NCI-H2081 (cell line): ENCODE measurements around the gene SDF2L1.
A peak's percentile ranks its signal among the peaks of the same experiment; 100 is the strongest.

Experiments used
- DNase-seq, 2 experiments: peaks; one replicate each; lab custom pipeline; 2025; lab: John Stamatoyannopoulos, UW

The SDF2L1 gene

GRCh38 chr22:21622011-21622918, 19.8 kb upstream of the SDF2L1 start:
- no peak for DNase-seq

GRCh38 chr22:21622919-21623647, 19.0 kb upstream of the SDF2L1 start:
- DNase-seq, result no peak

DNA sequence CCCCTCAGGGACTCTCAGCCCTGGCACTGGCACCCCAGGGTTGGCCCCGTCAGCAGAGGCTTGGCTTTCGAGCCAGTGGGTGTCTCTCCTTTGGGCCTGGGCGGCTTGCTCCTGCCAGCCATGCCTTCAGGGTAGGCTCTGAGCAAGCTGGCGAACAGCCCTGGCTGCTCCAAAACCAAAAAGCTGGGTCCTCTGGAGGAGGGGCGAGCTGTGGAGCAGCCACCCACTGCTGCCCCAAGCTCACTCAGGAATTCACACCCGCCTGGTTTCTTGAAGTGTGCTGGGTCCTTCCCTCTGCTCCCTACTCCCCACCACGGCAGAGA, 18.5 kb upstream of the SDF2L1 start:
- no peak for DNase-seq

GRCh38 chr22:21624120-21624879, 17.8 kb upstream of the SDF2L1 start:
- DNase-seq, result no peak

GRCh38 chr22:21624880-21625791, 17.0 kb upstream of the SDF2L1 start:
- no peak for DNase-seq

DNA sequence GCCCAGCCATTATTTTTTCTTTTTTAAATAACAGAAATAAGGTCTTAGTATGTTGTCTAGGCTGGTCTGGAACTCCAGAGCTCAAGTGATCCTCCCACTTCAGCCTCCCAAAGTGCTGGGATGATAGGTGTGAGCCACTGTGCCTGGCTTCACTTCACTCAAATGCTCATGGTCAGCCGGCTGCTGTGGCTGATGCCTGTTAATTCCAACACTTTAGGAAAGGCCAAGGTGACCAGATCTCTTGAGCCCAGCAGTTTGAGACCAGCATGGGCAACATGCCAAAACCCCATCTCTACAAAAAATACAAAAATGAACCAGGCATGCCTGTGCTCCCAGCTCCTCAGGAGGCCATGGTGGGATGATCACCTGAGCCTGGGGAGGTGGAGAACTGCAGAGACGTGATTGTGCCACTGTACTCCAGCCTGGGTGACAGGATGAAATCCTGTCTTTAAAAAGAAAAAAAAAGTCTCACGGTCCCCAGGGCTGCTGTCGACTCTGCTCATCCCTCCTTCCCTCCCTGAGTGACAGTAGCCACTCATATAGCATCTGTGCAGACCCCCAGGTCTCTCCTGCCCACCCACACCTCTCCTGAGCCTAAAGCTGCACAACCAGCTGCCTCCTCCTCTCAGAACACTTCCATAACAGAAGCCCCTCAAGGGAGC, 15.9 kb upstream of the SDF2L1 start:
- no peak for DNase-seq

- DNase-seq, result no peak
These were observed 15.2 kb upstream of the SDF2L1 start for GRCh38 chr22:21626735-21627469.

DNA sequence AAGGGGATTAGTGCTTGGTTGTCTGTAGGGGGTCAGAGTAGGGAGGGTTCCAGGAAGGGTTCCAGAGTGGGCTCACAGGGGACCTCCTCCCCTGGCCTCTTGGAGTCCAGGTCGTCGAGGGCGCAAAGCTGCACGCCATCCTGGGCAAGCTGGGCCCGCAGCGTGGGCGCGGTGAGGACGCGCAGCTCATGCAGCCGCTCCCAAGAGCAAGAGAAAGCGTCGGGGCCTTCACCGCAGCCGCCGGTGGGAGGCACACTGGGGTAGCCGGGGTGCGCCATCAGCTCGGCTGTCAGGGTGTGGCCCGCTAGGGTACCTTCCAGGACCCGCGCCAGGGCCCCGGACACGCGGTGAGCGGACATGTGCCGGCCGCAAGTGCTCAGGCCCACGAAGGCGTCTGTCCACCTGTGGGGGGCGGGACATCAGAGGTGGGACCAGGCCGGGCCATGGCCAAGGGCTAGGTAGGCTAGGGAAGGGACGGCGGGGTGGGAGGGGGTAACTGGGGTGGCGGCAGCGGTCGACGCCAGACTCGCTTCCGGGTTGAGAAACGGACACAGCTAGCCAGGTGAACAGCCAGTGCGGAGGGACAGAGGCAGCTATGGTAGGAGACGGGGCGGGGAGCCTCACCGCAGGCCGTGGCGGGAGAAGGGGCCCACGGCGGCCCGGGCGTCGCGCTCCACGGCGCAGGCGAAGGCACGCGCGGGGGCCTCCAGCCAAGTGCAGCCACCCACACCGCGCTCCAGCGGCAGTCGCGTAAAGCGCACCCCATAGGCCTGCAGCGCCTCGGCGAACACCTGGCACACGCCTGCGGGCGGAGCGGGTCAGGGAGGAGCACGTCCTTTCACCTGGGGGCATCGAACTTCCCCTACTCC, 13.5 kb upstream of the SDF2L1 start:
- DNase-seq, result no peak

DNA sequence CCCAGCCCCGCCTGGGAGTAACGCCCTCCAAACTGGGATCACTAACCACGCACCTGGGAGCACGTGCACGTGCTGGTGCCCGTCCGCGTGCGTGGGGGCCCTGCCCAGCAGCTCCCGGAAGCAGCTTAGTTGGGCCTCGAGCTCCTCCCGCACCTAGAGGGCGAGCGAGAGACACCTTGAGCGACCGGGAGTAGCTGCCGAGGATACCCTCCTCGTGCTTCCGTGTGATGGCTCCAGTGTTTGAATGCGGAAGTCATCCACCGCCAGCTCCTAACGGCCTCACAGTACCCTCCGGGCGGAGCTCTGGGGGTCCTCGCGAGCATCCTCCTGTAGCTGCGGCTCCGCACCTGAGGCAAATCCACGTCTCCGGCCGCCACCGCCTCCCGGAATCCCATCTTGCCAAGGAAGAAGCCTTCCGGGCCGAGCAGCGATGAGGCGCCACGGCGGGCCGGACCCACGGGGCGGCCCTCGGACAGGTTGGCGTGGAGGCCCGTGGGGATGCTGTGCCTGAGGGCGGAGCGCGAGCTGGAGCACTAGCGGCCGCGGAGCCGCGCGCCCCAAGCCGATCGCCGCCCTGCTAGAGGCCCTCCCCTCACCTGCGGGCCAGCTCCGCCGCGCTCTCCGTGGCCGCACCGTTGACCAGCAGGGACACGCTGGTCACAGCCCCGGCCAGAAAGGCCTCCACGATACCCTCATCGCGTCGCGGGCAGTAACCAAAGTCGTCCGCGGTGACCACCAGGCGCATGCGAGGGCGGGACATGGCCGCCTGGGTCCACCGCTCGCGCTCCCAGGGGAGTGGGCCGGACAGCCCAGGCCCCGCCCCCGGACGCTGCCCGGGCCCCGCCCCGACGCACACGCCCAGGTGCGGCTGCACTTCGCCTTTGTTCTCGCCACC, 12.6 kb upstream of the SDF2L1 start, which contains the start of gene YDJC:
Gene YDJC (minus strand): TSS at position 768 of the 895 bp plus-strand sequence. CDS start 8 bp downstream, at position 760.
- DNase-seq, result peak; percentile 87 to 93

GRCh38 chr22:21631025-21631424, 11.1 kb upstream of the SDF2L1 start:
- DNase-seq, result no peak

GRCh38 chr22:21632237-21632895, 9.7 kb upstream of the SDF2L1 start, which contains the start of gene CCDC116:
TSS of gene CCDC116 (plus strand) at chr22:21632760. CDS start at chr22:21633182, 422 bp downstream.
- DNase-seq, result no peak

- DNase-seq, result no peak
These were observed 9.2 kb upstream of the SDF2L1 start for GRCh38 chr22:21632931-21633330.

DNA sequence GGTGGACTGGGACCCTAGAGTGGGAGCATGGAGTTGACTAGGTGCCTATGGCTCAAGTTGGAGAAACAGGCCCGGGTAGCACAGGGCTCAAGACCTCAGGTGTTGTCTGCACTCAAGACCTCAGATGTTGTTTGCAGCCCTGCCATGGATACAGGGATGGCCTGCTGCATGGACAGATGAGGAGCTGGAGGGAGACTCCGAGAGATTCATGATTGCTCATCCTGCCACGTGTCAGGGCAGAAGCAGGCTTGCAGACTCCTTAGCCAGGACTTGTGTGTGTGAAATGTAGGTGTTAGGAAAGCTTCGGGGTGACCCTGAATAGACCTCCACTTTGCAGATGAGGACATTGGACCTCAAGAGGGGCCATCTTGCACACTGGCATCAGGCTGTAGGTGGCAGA, 8.6 kb upstream of the SDF2L1 start:
- no peak for DNase-seq

GRCh38 chr22:21634081-21634480, 8.0 kb upstream of the SDF2L1 start:
- no peak for DNase-seq

DNA sequence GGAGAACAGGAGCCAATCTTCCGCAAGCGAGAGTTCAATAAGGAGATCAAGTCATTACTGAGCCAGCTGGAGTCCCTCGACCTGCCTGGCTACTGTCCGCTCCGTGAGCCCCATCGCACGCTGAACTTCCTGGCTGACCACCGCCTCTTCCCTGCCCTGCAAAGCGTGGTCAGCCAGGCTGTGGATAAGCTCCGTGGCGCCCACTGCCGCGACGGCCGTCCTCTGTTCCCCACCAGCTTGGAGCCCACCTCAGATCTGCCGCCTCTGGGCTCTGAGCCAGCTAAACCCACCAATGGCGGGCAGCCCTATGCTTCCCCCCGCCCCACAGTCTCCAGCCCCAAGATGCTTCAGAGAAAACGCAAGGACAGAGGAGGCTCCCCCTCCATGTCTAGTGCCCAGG, 7.3 kb upstream of the SDF2L1 start:
- no peak for DNase-seq

GRCh38 chr22:21635771-21636510, 6.2 kb upstream of the SDF2L1 start:
- no peak for DNase-seq
